Measurements from ENCODE around the gene NT5C1A. TPM values are rescaled to one million over a fixed set of nuclear protein-coding genes. Genes with fewer than 3 reads are reported as not detected.
A peak's percentile ranks its signal among the peaks of the same experiment; 100 is the strongest.

NT5C1A gene
- total RNA-seq, 1 donor from 2014 or later, result not detected

- H3K4me3 ChIP-seq (ENCODE audit: low read depth, low read length), result no peak overlapping the region
- peaks cover 15% of the 10 kb centered on the region for H3K27me3 ChIP-seq (ENCODE audit: control insufficient read depth, insufficient read depth, low read length)
- no peaks in the 10 kb centered on the region for H3K36me3 ChIP-seq (ENCODE audit: control insufficient read depth, insufficient read depth, low read length)
- DNase-seq (ENCODE audit: low read depth), result no peak
- TF ChIP-seq, protein P1, sequence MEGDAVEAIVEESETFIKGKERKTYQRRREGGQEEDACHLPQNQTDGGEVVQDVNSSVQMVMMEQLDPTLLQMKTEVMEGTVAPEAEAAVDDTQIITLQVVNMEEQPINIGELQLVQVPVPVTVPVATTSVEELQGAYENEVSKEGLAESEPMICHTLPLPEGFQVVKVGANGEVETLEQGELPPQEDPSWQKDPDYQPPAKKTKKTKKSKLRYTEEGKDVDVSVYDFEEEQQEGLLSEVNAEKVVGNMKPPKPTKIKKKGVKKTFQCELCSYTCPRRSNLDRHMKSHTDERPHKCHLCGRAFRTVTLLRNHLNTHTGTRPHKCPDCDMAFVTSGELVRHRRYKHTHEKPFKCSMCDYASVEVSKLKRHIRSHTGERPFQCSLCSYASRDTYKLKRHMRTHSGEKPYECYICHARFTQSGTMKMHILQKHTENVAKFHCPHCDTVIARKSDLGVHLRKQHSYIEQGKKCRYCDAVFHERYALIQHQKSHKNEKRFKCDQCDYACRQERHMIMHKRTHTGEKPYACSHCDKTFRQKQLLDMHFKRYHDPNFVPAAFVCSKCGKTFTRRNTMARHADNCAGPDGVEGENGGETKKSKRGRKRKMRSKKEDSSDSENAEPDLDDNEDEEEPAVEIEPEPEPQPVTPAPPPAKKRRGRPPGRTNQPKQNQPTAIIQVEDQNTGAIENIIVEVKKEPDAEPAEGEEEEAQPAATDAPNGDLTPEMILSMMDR (IDR thresholded peaks at IDR 0.05; ENCODE audit: insufficient read depth, low read length, poor library complexity, severe bottlenecking), result peak; percentile 90
These were observed 18.3 kb downstream of the NT5C1A start for GRCh38 chr1:39653546-39654031.

- no peak overlapping the region for H3K4me3 ChIP-seq (ENCODE audit: low read depth, low read length)
- TF ChIP-seq, protein P1 (IDR thresholded peaks at IDR 0.05; ENCODE audit: insufficient read depth, low read length, poor library complexity, severe bottlenecking), result no peak
- H3K27me3 ChIP-seq (ENCODE audit: control insufficient read depth, insufficient read depth, low read length), result peaks cover 18% of the 10 kb centered on the region
- H3K36me3 ChIP-seq (ENCODE audit: control insufficient read depth, insufficient read depth, low read length), result no peaks in the 10 kb centered on the region
- DNase-seq (ENCODE audit: low read depth), result no peak
These were observed 19.4 kb downstream of the NT5C1A start for GRCh38 chr1:39652554-39652953.

GRCh38 chr1:39652105-39652504 lies 19.8 kb downstream of the NT5C1A start:
- TF ChIP-seq, protein P1 (IDR thresholded peaks at IDR 0.05; ENCODE audit: insufficient read depth, low read length, poor library complexity, severe bottlenecking), result no peak
- Histone ChIP-seq H3K4me3 (ENCODE audit: low read depth, low read length) (no peak overlapping the region), H3K27me3 (ENCODE audit: control insufficient read depth, insufficient read depth, low read length) (peaks cover 18% of the 10 kb centered on the region), H3K36me3 (ENCODE audit: control insufficient read depth, insufficient read depth, low read length) (no peaks in the 10 kb centered on the region)
- no peak for DNase-seq (ENCODE audit: low read depth)

GRCh38 chr1:39650431-39650830 lies 21.5 kb downstream of the NT5C1A start:
- DNase-seq (ENCODE audit: low read depth), result no peak
- TF ChIP-seq, protein P1 (IDR thresholded peaks at IDR 0.05; ENCODE audit: insufficient read depth, low read length, poor library complexity, severe bottlenecking), result no peak
- Histone ChIP-seq H3K36me3 (ENCODE audit: control insufficient read depth, insufficient read depth, low read length) (no peaks in the 10 kb centered on the region), H3K27me3 (ENCODE audit: control insufficient read depth, insufficient read depth, low read length) (peaks cover 12% of the 10 kb centered on the region), H3K4me3 (ENCODE audit: low read depth, low read length) (no peak overlapping the region)

GRCh38 chr1:39649636-39650185 lies 22.2 kb downstream of the NT5C1A start:
- no peaks in the 10 kb centered on the region for H3K36me3 ChIP-seq (ENCODE audit: control insufficient read depth, insufficient read depth, low read length)
- TF ChIP-seq, protein P1 (IDR thresholded peaks at IDR 0.05; ENCODE audit: insufficient read depth, low read length, poor library complexity, severe bottlenecking), result no peak
- no peak for DNase-seq (ENCODE audit: low read depth)
- H3K4me3 ChIP-seq (ENCODE audit: low read depth, low read length), result no peak overlapping the region
- H3K27me3 ChIP-seq (ENCODE audit: control insufficient read depth, insufficient read depth, low read length), result peaks cover 12% of the 10 kb centered on the region

- H3K4me3 ChIP-seq (ENCODE audit: low read depth, low read length), result no peak overlapping the region
- H3K36me3 ChIP-seq (ENCODE audit: control insufficient read depth, insufficient read depth, low read length), result no peaks in the 10 kb centered on the region
- H3K27me3 ChIP-seq (ENCODE audit: control insufficient read depth, insufficient read depth, low read length), result peaks cover 5% of the 10 kb centered on the region
- TF ChIP-seq, protein P1 (IDR thresholded peaks at IDR 0.05; ENCODE audit: insufficient read depth, low read length, poor library complexity, severe bottlenecking), result no peak
- DNase-seq (ENCODE audit: low read depth), result no peak
These were observed 23.4 kb downstream of the NT5C1A start for GRCh38 chr1:39648496-39648895.
